Left lung (tissue), 10 donors: Measurements from ENCODE around the gene PFDN6. TPM values are rescaled to one million over a fixed set of nuclear protein-coding genes. Genes with fewer than 3 reads are reported as not detected.
"Not testable (repeated sequence)": the region's sequence is repeated elsewhere in the genome, so short reads cannot be mapped to it uniquely, and the experiment has no call there.

Experiments used
- ATAC-seq: fragments of 200-7000 bp; cut with Tn5 transposase; one replicate; pipeline ENCODE4 v1.9.1; 2020; ENCODE audit warnings: moderate library complexity
- DNase-seq, 4 donors: peaks; one replicate each; pipeline ENCODE4 v3.0.0-alpha.2; 2013 to 2020
- H3K27ac ChIP-seq, 2 donors: fragments of 200-600 bp; sonication (generic) in 1 of 2; one replicate each; pipeline versions ENCODE4 v1.5.0 to v1.8.0; 2020 to 2021
- H3K27me3 ChIP-seq, 2 donors: fragments of 200-600 bp; sonication (generic) in 1 of 2; one replicate each; pipeline versions ENCODE4 v1.5.0 to v1.8.0; 2020 to 2021
- H3K36me3 ChIP-seq, 2 donors: fragments of 200-600 bp; sonication (generic) in 1 of 2; one replicate each; pipeline versions ENCODE4 v1.5.0 to v1.8.0; 2020 to 2021
- H3K4me1 ChIP-seq, 2 donors: fragments of 200-600 bp; one replicate each; pipeline ENCODE4 v1.8.0; 2021
- H3K4me3 ChIP-seq, 2 donors: fragments of 200-600 bp; sonication (generic) in 1 of 2; one replicate each; pipeline versions ENCODE4 v1.5.0 to v1.8.0; 2020 to 2021; ENCODE audit warnings: mild to moderate bottlenecking in 1 of 2
- H3K9me3 ChIP-seq, 2 donors: fragments of 200-600 bp; sonication (generic) in 1 of 2; one replicate each; pipeline versions ENCODE4 v1.5.0 to v1.8.0; 2020 to 2021
- CTCF ChIP-seq, 2 donors: fragments of 200-600 bp; sonication (generic) in 1 of 2; IDR thresholded peaks; one replicate each; pipeline versions ENCODE4 v1.5.0 to v1.8.0; 2021; ENCODE audit warnings: antibody characterized with exemption in 2 of 2
- intact Hi-C, 2 donors: fragments of 100-400 bp; cut with DNase I; formaldehyde crosslinking; loops; one replicate each; pipeline versions ENCODE4 v1.11.2 to v1.14.2; 2022
- polyA plus RNA-seq, 6 donors: library from polyadenylated mRNA; unstranded; fragments of 120-200 nt; gene quantifications; one replicate each; pipeline ENCODE4 v1.2.1, GENCODE V29; 2013; ENCODE audit not compliant: insufficient read length in 6 of 6
- total RNA-seq, 2 donors: library from RNA; stranded (reverse); fragmentation: NEBNext Ultra II Directional; extraction: Animal tissue kit (Norgen Biotek cat#: 25700); gene quantifications; one replicate each; pipeline ENCODE4 v1.2.1, GENCODE V29; 2021
- donor health status: DM: no; HTN: yes; CAD: no.
- donor health status: DM: no; HTN: no; CAD: no.

PFDN6 gene
- total and polyA plus RNA-seq, 8 donors: 37.7 to 55.3 (median 51.1) TPM

GRCh38 chr6:33251395-33252012, 37.9 kb upstream of the PFDN6 start:
- Histone ChIP-seq H3K27ac (no peak overlapping the region), H3K9me3 (no peaks in the 10 kb centered on the region), H3K4me3 (no peak overlapping the region), H3K27me3 (no peaks in the 10 kb centered on the region), H3K4me1 (peaks cover 11 to 31% of the 10 kb centered on the region in 2 donors), H3K36me3 (peaks cover 0 to 5% of the 10 kb centered on the region in 2 donors)
- DNase-seq: no peak
- no peak for ATAC-seq
- intact Hi-C loops: no loop called here
- TF ChIP-seq CTCF (IDR thresholded peaks at IDR 0.05): no peak

GRCh38 chr6:33252759-33253158, 36.6 kb upstream of the PFDN6 start:
- peaks cover 0 to 14% of the 10 kb centered on the region in 2 donors for H3K36me3 ChIP-seq
- H3K9me3 ChIP-seq: no peaks in the 10 kb centered on the region
- no peaks in the 10 kb centered on the region for H3K27me3 ChIP-seq
- H3K4me3 ChIP-seq: no peak overlapping the region
- DNase-seq: no peak
- ATAC-seq: no peak
- no peak for TF ChIP-seq CTCF (IDR thresholded peaks at IDR 0.05)
- H3K4me1 ChIP-seq: peaks cover 11 to 31% of the 10 kb centered on the region in 2 donors
- H3K27ac ChIP-seq: no peak overlapping the region
- intact Hi-C loops: no loop called here

GRCh38 chr6:33254591-33254990, 34.8 kb upstream of the PFDN6 start:
- TF ChIP-seq CTCF (IDR thresholded peaks at IDR 0.05): no peak
- peaks cover 0 to 26% of the 10 kb centered on the region in 2 donors for H3K36me3 ChIP-seq
- no peak for DNase-seq

GRCh38 chr6:33259032-33259431, 30.4 kb upstream of the PFDN6 start:
- no peak overlapping the region for H3K27ac ChIP-seq
- intact Hi-C loops: no loop called here
- ATAC-seq (no peak), DNase-seq (no peak)
- H3K9me3 ChIP-seq: no peaks in the 10 kb centered on the region
- TF ChIP-seq CTCF (IDR thresholded peaks at IDR 0.05): no peak
- no peaks in the 10 kb centered on the region for H3K27me3 ChIP-seq
- H3K4me1 ChIP-seq: no peaks in the 10 kb centered on the region
- no peak overlapping the region for H3K4me3 ChIP-seq
- H3K36me3 ChIP-seq: peaks cover 0 to 63% of the 10 kb centered on the region in 2 donors

More at GRCh38 chr6:33254591-33254990, 34.8 kb upstream of the PFDN6 start:
- intact Hi-C loops: no loop called here
- H3K9me3 ChIP-seq: no peaks in the 10 kb centered on the region
- no peaks in the 10 kb centered on the region for H3K27me3 ChIP-seq
- ATAC-seq: no peak
- no peak overlapping the region for H3K27ac ChIP-seq
- peaks cover 8 to 18% of the 10 kb centered on the region in 2 donors for H3K4me1 ChIP-seq
- no peak overlapping the region for H3K4me3 ChIP-seq

GRCh38 chr6:33262490-33262889, 26.9 kb upstream of the PFDN6 start:
- H3K9me3 ChIP-seq, H3K4me1 ChIP-seq, H3K27ac ChIP-seq, DNase-seq, ATAC-seq, H3K27me3 ChIP-seq, intact Hi-C loops, H3K4me3 ChIP-seq: not testable (repeated sequence)
- peaks cover 0 to 92% of the 10 kb centered on the region in 2 donors for H3K36me3 ChIP-seq

- intact Hi-C loops: no loop called here
- H3K36me3 ChIP-seq: peaks cover 0 to 95% of the 10 kb centered on the region in 2 donors
- no peak overlapping the region for H3K27ac ChIP-seq
- TF ChIP-seq CTCF (IDR thresholded peaks at IDR 0.05): no peak
- DNase-seq: no peak
- no peaks in the 10 kb centered on the region for H3K4me1 ChIP-seq
- no peak for ATAC-seq
- no peaks in the 10 kb centered on the region for H3K9me3 ChIP-seq
- H3K4me3 ChIP-seq: no peak overlapping the region
- H3K27me3 ChIP-seq: no peaks in the 10 kb centered on the region
Observed at GRCh38 chr6:33264015-33264414, 25.4 kb upstream of the PFDN6 start.
